ENCODE measurements around the gene CAMTA1. TPM values are rescaled to one million over a fixed set of nuclear protein-coding genes. Genes with fewer than 3 reads are reported as not detected.

Gene CAMTA1
- total and polyA plus RNA-seq, 4 donors = 18.0 to 93.5 (median 35.8) TPM

DNA sequence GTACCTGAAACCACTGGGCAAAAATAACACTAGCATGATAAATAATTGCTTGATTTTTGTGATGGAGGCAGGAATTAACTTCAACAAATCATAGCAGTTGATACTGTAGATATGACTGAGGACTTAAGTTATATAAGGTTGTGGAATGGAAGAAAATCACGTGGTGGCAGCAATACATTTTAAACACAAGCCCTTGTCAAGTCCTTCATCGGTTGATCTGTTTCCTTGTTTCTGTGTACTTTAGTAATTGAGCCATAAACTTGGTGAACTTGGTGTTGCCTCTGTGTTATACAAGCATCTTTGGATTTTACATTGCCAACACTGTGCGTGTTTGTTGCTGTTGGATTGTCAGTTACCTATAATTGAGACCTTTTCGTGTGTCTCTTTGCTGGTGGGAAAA is 114.4 kb downstream of the CAMTA1 start:
- Histone ChIP-seq H3K27me3 (ENCODE audit: control insufficient read depth in 4 of 4, insufficient read depth in 4 of 4, low read length in 3 of 4) (no peaks in the 10 kb centered on the region), H3K36me3 (ENCODE audit: control insufficient read depth in 4 of 4, insufficient read depth in 3 of 4, low read depth in 1 of 4, low read length in 3 of 4) (peaks cover 0 to 2% (median 0%) of the 10 kb centered on the region in 4 donors), H3K27ac (ENCODE audit: low read depth in 1 of 2, low read length in 2 of 2) (no peak overlapping the region), H3K4me1 (ENCODE audit: control insufficient read depth in 4 of 4, insufficient read depth in 4 of 4, low read length in 3 of 4) (no peaks in the 10 kb centered on the region), H3K4me3 (ENCODE audit: low read depth in 1 of 3, low read length in 3 of 3) (no peak overlapping the region), H3K9ac (ENCODE audit: low read depth in 1 of 2, low read length in 2 of 2) (no peak overlapping the region), H3K9me3 (ENCODE audit: control insufficient read depth in 4 of 4, low read length in 3 of 4) (no peaks in the 10 kb centered on the region)
- WGBS = 82% methylated on average over 4 of the region's 4 CpGs
- no peak for TF ChIP-seq SP1 (IDR thresholded peaks at IDR 0.05)
- TF ChIP-seq, protein P1, sequence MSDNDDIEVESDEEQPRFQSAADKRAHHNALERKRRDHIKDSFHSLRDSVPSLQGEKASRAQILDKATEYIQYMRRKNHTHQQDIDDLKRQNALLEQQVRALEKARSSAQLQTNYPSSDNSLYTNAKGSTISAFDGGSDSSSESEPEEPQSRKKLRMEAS (IDR thresholded peaks at IDR 0.05) = no peak
- TF ChIP-seq, protein P2, sequence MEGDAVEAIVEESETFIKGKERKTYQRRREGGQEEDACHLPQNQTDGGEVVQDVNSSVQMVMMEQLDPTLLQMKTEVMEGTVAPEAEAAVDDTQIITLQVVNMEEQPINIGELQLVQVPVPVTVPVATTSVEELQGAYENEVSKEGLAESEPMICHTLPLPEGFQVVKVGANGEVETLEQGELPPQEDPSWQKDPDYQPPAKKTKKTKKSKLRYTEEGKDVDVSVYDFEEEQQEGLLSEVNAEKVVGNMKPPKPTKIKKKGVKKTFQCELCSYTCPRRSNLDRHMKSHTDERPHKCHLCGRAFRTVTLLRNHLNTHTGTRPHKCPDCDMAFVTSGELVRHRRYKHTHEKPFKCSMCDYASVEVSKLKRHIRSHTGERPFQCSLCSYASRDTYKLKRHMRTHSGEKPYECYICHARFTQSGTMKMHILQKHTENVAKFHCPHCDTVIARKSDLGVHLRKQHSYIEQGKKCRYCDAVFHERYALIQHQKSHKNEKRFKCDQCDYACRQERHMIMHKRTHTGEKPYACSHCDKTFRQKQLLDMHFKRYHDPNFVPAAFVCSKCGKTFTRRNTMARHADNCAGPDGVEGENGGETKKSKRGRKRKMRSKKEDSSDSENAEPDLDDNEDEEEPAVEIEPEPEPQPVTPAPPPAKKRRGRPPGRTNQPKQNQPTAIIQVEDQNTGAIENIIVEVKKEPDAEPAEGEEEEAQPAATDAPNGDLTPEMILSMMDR (IDR thresholded peaks at IDR 0.05; ENCODE audit: low read depth, low read length, missing input control) = no peak
- TF ChIP-seq HNF4A (conservative IDR thresholded peaks at IDR 0.05) = no peak
- TF ChIP-seq FOXA2 (IDR thresholded peaks at IDR 0.05) = no peak
- TF ChIP-seq HNF4G (IDR thresholded peaks at IDR 0.05) = no peak
- TF ChIP-seq RXRA (IDR thresholded peaks at IDR 0.05) = no peak
- no peak for TF ChIP-seq TAF1 (conservative IDR thresholded peaks at IDR 0.05)
- no peak for TF ChIP-seq FOXA1 (IDR thresholded peaks at IDR 0.05)
- TF ChIP-seq YY1 (IDR thresholded peaks at IDR 0.05) = no peak
- no peak for DNase-seq (ENCODE audit: low spot score)

DNA sequence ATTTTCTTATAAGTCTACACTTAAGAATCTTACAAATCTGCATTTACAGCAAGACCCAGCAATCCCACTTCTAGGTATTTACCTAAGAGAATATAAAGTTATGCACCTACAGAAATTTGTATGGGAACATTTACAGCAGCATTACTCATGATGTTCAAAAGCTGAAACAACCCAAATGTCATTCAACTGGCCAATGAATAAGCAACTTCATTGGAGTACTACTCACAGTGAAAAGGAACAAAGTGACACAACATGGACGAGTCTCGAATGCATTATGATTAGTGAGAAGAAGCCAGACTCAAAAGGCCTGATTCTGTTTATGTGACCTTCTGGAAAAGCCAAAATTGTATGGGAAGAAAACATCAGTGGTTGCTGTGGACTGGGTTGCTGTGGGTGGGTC is 116.9 kb downstream of the CAMTA1 start:
- TF ChIP-seq HNF4A (conservative IDR thresholded peaks at IDR 0.05) (no peak), FOXA2 (IDR thresholded peaks at IDR 0.05) (no peak), FOXA1 (IDR thresholded peaks at IDR 0.05) (no peak), SP1 (IDR thresholded peaks at IDR 0.05) (no peak), RXRA (IDR thresholded peaks at IDR 0.05) (no peak), NR2F2 (IDR thresholded peaks at IDR 0.05) (no peak)
- TF ChIP-seq, protein P1 (IDR thresholded peaks at IDR 0.05) = no peak
- TF ChIP-seq, protein P2 (IDR thresholded peaks at IDR 0.05; ENCODE audit: low read depth, low read length, missing input control) = no peak
- Histone ChIP-seq H3K9ac (ENCODE audit: low read depth in 1 of 2, low read length in 2 of 2) (no peak overlapping the region), H3K9me3 (ENCODE audit: control insufficient read depth in 4 of 4, low read length in 3 of 4) (no peaks in the 10 kb centered on the region), H3K27ac (ENCODE audit: low read depth in 1 of 2, low read length in 2 of 2) (no peak overlapping the region), H3K4me3 (ENCODE audit: low read depth in 1 of 3, low read length in 3 of 3) (no peak overlapping the region), H3K4me1 (ENCODE audit: control insufficient read depth in 4 of 4, insufficient read depth in 4 of 4, low read length in 3 of 4) (no peaks in the 10 kb centered on the region), H3K27me3 (ENCODE audit: control insufficient read depth in 4 of 4, insufficient read depth in 4 of 4, low read length in 3 of 4) (no peaks in the 10 kb centered on the region), H3K36me3 (ENCODE audit: control insufficient read depth in 4 of 4, insufficient read depth in 3 of 4, low read depth in 1 of 4, low read length in 3 of 4) (peaks cover 0 to 2% (median 0%) of the 10 kb centered on the region in 4 donors)
- DNase-seq (ENCODE audit: low spot score) = no peak
- WGBS = 89% methylated on average over 2 of the region's 2 CpGs

DNA sequence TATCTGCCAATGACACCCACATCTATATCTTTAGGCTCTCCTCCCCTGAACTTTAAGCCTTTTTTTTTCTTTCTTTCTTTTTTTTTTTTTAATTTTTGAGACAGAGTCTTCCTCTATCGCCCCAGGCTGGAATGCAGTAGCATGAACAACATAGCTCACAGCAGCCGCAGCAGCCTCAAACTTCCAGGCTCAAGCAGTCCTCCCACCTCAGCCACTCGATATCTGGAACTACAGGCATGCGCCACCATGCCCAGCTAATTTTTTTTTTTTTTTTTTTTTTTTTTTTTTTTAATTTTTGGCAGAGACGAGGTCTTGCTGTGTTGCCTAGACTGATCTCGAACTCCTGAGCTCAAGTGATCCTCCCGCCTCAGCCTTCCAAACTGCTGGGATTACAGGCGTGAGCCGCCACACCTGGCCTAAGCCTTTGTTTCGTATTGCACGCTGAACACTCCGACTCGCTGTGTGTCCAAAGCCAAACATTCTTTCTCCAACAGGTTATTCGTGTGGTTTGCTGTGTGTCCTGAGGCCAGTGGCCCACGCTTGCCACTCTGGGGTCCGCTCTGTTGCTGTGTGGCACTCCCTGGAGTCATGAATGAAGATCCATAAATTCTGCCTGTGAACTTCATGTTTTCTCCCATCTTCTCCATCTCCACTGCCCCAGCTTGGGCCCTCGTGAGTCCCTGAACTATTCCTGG is 119.4 kb downstream of the CAMTA1 start:
- H3K27ac ChIP-seq (ENCODE audit: low read depth in 1 of 2, low read length in 2 of 2) = no peak overlapping the region
- WGBS = 96% methylated on average over 17 of the region's 17 CpGs
- TF ChIP-seq NR2F2 (IDR thresholded peaks at IDR 0.05) (no peak), GABPA (IDR thresholded peaks at IDR 0.05 in 1 of 2, conservative IDR thresholded peaks at IDR 0.05 in 1 of 2) (no peak), JUND (IDR thresholded peaks at IDR 0.05) (no peak), YY1 (IDR thresholded peaks at IDR 0.05) (no peak), TAF1 (conservative IDR thresholded peaks at IDR 0.05) (no peak)
- TF ChIP-seq, protein P3, sequence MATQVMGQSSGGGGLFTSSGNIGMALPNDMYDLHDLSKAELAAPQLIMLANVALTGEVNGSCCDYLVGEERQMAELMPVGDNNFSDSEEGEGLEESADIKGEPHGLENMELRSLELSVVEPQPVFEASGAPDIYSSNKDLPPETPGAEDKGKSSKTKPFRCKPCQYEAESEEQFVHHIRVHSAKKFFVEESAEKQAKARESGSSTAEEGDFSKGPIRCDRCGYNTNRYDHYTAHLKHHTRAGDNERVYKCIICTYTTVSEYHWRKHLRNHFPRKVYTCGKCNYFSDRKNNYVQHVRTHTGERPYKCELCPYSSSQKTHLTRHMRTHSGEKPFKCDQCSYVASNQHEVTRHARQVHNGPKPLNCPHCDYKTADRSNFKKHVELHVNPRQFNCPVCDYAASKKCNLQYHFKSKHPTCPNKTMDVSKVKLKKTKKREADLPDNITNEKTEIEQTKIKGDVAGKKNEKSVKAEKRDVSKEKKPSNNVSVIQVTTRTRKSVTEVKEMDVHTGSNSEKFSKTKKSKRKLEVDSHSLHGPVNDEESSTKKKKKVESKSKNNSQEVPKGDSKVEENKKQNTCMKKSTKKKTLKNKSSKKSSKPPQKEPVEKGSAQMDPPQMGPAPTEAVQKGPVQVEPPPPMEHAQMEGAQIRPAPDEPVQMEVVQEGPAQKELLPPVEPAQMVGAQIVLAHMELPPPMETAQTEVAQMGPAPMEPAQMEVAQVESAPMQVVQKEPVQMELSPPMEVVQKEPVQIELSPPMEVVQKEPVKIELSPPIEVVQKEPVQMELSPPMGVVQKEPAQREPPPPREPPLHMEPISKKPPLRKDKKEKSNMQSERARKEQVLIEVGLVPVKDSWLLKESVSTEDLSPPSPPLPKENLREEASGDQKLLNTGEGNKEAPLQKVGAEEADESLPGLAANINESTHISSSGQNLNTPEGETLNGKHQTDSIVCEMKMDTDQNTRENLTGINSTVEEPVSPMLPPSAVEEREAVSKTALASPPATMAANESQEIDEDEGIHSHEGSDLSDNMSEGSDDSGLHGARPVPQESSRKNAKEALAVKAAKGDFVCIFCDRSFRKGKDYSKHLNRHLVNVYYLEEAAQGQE (IDR thresholded peaks at IDR 0.05) = no peak
- TF ChIP-seq, protein P2 (IDR thresholded peaks at IDR 0.05; ENCODE audit: low read depth, low read length, missing input control) = no peak
- H3K4me1 ChIP-seq (ENCODE audit: control insufficient read depth in 4 of 4, insufficient read depth in 4 of 4, low read length in 3 of 4) = peaks cover 0 to 2% (median 0%) of the 10 kb centered on the region in 4 donors
- DNase-seq (ENCODE audit: low spot score) = no peak
- H3K9me3 ChIP-seq (ENCODE audit: control insufficient read depth in 4 of 4, low read length in 3 of 4) = no peaks in the 10 kb centered on the region
- no peaks in the 10 kb centered on the region for H3K36me3 ChIP-seq (ENCODE audit: control insufficient read depth in 4 of 4, insufficient read depth in 3 of 4, low read depth in 1 of 4, low read length in 3 of 4)
- no peak overlapping the region for H3K4me3 ChIP-seq (ENCODE audit: low read depth in 1 of 3, low read length in 3 of 3)
- no peak overlapping the region for H3K9ac ChIP-seq (ENCODE audit: low read depth in 1 of 2, low read length in 2 of 2)
- no peaks in the 10 kb centered on the region for H3K27me3 ChIP-seq (ENCODE audit: control insufficient read depth in 4 of 4, insufficient read depth in 4 of 4, low read length in 3 of 4)

Data from liver (tissue), 9 donors.